HG02642 (cell line): ENCODE data around the gene ACADM.
A peak's percentile ranks its signal among the peaks of the same experiment; 100 is the strongest.
"Not testable (repeated sequence)": the region's sequence is repeated elsewhere in the genome, so short reads cannot be mapped to it uniquely, and the experiment has no call there.

Experiments used
- ATAC-seq: cut with Tn5 transposase; IDR thresholded peaks from one replicate; pipeline ENCODE4 v1.9.1; 2021; ENCODE audit warnings: mild to moderate bottlenecking; ENCODE audit not compliant: unreplicated experiment, poor library complexity

ACADM gene

DNA sequence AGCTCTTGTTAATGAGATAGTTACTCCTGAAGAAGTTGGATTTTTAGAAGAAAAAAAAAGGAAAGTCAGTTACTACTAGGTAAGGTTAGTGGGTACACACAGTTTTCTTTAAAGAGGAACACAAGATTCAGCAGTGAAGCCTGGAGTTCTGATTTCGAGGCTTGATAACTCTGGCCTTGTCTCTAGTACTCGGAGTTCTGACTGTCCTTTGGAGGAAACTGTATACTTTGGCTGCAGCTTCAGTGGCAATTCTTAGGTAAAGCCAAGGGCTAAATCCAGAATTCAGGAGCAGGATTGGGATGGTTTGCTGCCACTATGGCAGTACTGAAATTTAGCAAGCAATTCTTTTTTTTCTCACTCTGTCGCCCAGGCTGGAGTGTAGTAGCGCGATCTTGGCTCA is 9.2 kb downstream of the ACADM start:
- ATAC-seq, result no peak

DNA sequence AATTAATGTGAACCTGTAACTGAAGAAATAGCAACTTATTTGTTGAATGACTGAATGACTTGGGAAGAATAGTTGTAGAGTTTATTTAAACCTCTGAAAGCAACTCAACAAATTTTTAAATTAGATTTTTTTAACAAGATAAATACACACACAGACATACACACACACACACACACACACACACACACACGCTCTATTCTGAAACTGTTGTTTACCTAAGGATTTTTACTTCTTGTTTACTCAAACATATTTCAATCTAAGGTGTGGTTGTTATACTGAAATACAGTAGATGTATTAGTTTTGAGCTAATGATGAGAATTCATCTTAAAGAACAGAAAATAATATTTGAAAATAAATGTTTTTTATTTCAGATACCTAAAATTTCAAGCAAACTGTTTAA is 11.5 kb downstream of the ACADM start:
- ATAC-seq, result no peak

GRCh38 chr1:75742047-75742625 is 17.6 kb downstream of the ACADM start:
- no peak for ATAC-seq

- ATAC-seq, result peak; percentile 83
These were observed 20.8 kb downstream of the ACADM start for GRCh38 chr1:75745276-75745675.

- ATAC-seq, result not testable (repeated sequence)
These were observed 32.7 kb downstream of the ACADM start for GRCh38 chr1:75757210-75757609.

- not testable (repeated sequence) for ATAC-seq
These were observed 34.0 kb downstream of the ACADM start for GRCh38 chr1:75758543-75758942.

DNA sequence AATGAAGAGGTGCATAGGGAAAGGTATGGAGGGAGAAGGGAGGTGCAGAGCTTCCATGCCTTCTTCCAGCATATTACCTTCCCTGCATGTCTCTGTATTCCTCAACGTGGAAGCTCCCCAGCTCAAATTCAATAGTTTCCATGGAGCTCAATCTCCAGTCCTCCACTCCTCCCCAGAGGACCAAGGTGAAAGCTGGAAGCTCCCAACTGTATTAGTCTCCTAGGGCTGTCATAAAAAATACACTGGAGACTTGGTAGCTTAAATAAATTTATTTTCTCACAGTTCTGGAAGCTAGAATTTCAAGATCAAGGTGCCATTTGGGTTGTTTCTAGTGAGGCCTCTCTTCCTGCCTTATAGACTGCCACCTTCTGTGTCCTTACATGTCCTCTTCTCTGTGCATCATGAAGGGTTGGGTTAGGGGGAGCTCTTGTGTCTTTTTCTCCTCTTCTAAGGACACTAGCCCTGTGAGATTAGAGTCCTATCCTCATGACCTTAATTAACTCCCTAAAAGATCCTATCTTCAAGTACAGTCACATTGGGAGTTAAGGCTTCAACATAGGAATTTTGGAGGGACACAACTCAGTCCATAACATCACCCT is 39.6 kb downstream of the ACADM start:
- no peak for ATAC-seq

DNA sequence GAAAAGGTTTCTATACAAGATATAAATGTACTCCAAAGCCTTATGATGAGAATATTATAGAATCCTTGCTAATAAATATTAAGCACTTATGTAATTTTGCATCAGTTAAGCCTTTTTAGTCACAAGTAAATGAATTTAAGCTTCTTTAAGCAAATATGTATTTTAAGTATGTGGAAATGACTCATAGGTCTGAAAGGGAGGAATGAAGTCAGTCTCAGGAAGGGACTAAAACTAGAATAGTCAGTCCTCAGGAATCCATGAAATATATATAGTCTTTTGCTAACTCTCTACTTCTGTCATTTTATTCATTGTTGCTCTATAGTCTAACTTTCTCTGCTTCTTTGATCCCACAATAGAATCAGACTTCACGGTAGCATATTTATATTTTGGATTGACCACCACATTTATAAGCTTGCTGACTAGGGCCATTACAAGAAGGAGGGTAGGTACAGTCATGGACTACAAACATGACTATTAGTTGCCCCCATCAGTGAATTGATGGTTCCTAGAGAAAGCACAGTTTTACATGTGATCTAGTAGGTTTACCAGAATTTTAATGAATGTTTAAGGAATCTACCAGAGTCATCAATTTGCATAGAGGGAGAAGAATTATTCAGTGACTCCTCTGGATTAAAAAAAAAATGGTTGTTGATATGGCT is 41.3 kb downstream of the ACADM start:
- ATAC-seq, result no peak

DNA sequence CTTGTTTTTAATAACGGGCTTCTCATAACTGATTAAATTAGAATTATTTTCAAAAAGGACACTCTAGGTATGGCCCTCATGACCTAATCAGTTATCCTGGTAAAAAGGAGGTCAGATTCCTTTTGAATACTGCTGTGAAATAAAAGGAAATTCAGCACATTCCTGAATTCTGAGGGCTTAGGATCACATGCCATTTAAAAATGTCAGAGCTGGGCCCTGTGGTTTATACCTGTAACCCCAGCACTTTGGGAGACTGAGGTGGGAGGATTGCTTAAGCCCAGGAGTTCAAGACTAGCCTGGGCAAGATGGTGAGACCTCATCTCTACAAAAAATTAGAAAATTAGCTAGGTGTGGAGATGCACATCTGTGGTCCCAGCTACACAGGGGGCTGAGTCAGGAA is 43.5 kb downstream of the ACADM start:
- no peak for ATAC-seq

GRCh38 chr1:75770761-75771160 is 46.3 kb downstream of the ACADM start:
- no peak for ATAC-seq

- no peak for ATAC-seq
These were observed 47.5 kb downstream of the ACADM start for GRCh38 chr1:75771978-75772377.

- ATAC-seq, result not testable (repeated sequence)
These were observed 53.3 kb downstream of the ACADM start for GRCh38 chr1:75777812-75778211.

GRCh38 chr1:75778694-75779093 is 54.2 kb downstream of the ACADM start:
- ATAC-seq, result not testable (repeated sequence)

GRCh38 chr1:75780183-75780582 is 55.7 kb downstream of the ACADM start:
- ATAC-seq, result not testable (repeated sequence)

DNA sequence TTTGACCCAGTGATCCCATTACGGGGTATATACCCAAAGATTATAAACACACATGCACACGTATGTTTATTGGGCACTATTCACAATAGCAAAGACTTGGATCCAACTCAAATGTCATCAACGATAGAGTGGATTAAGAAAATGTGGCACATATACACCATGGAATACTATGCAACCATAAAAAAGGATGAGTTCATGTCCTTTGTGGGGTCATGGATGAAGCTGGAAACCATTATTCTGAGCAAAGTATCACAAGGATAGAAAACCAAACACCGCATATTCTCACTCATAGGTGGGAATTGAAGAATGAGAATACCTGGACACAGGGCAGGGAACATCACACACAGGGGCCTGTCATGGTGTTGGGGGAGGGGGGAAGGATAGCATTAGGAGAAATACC is 59.4 kb downstream of the ACADM start:
- ATAC-seq, result not testable (repeated sequence)

DNA sequence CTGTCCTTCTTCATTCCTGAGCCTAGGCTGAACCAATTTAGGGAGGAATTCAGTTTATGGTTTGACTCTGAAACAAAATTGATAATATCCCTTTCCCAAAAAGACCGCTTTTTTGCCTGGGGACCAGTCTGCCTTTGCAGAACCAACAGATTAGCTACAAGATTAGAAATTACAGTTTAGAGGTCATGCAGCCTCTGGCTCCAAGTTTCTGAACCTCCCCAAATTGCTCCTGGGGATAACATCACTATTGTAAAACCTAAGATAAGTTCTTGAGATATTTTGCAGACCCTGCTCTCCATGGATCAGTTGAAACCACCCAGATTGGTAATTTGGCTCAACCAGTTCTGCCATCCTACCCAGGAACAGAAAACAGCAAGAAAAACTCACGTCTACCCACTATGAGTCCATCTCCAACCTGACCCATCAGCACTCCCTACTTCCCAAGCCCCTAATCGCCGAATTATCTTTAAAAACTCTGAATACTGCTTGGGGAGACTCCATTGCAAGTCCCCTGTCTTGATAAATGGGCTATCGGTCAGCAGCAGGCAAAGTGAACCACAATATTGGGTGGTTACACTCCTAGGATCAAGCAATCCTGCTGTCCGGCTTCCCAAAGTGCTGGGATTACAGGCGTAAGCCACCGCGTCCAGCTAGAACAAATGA is 60.9 kb downstream of the ACADM start:
- peak; percentile 15 for ATAC-seq

DNA sequence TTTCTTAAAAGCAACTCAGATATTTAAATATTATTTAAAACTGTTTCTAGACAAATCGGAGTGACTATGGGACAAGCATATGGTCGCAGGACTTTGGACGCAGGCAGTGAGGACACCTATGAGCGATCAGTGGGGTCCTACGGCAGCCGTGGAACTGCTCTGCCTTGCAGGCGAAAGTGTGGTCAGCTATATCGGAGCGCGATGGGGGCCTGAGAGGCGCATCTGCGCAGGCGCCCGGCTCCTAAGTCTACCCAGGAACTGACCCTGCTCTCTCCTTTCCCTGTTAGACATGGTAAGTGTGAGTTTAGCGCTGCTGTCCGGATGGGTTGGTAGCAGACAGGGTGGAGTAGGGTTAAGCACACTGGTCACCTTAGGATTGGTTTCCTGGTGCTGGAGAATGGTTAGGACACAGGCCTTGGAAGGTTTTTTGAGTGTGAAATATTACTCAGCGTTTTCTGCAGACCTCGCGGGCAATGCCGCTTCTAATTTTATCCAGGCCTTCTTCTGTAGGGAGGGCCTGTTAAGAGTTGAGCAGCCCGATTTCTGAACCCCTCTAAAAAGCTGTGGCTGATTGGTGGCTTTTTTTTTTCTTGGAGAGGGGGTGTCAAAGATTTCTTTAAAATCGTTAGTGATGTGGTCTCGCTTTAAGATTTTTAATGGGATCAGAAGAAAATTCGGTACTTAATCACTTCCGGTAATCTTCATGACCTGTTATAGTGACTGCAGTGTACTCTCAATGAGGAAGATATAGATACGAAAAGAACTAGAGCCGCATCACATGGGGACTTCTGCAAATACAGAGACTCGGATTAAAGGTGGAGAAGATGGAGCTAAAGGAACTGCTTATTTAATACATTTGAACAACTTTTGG is 61.7 kb downstream of the ACADM start, which contains the start of gene RABGGTB:
TSS of gene RABGGTB (plus strand) at position 274 of the 871 bp plus-strand sequence. CDS start at position 290, 16 bp downstream.
- peak; percentile 69 for ATAC-seq

DNA sequence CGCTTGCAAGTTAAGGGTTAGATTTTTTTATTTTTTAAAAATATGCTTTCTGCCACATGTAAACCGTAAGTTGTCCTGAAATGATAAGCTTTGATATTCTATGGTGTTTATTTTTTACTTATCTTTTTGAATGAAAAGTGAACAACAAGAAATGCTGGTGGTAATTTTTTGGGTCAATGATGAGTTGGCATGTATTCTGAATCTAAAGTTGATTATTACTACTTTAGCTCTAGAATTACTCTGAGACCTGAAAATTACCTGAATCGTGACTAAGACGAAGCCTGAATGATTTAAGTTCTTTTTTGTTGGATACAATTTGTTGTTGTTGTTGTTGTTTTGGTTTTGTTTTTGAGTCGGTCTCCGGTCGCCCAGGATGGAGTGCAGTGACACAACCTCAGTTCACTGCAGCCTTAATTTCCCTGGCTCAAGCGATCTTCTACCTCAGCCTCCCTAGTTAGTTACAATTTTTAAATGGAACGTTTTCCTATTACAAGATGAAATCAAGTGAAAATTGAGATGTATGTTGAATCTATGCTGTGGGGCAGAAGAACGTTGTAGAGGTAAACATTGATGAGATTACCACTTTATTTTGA is 62.5 kb downstream of the ACADM start:
- no peak for ATAC-seq

GRCh38 chr1:75787524-75787923 is 63.0 kb downstream of the ACADM start:
- no peak for ATAC-seq

GRCh38 chr1:75789988-75790387 is 65.5 kb downstream of the ACADM start:
- no peak for ATAC-seq
